NT2/D1 (cell line): ENCODE data around the gene SREBF1.

Experiments used
- DNase-seq: peaks from one replicate; pipeline ENCODE4 v3.0.0-alpha.2; 2011; ENCODE audit warnings: low read depth, low spot score
- H3K27me3 ChIP-seq: 2 replicates; pipeline ENCODE4 v1.6.0; 2011; ENCODE audit warnings: mild to moderate bottlenecking; ENCODE audit not compliant: insufficient read length, insufficient read depth
- H3K36me3 ChIP-seq: 2 replicates; pipeline ENCODE4 v1.6.1; 2011; ENCODE audit warnings: mild to moderate bottlenecking, low read length, mixed read lengths; ENCODE audit not compliant: insufficient read depth, insufficient read length
- H3K4me1 ChIP-seq: 2 replicates; pipeline ENCODE4 v1.5.1; 2011; ENCODE audit not compliant: insufficient read depth, insufficient read length
- H3K4me3 ChIP-seq: 2 replicates; pipeline ENCODE4 v1.5.1; 2011; ENCODE audit warnings: low read depth; ENCODE audit not compliant: insufficient read length
- H3K9ac ChIP-seq: 2 replicates; pipeline ENCODE4 v1.6.0; 2011; ENCODE audit warnings: low read depth; ENCODE audit not compliant: insufficient read length
- H3K9me3 ChIP-seq: 2 replicates; pipeline ENCODE4 v1.5.1; 2011; ENCODE audit warnings: mild to moderate bottlenecking, low read length; ENCODE audit not compliant: insufficient read depth
- SUZ12 ChIP-seq: IDR thresholded peaks from 2 replicates; pipeline ENCODE4 v1.6.1; 2011; ENCODE audit not compliant: insufficient read length, insufficient read depth; ENCODE audit errors: extremely low read depth
- YY1 ChIP-seq: IDR thresholded peaks from 2 replicates; pipeline ENCODE4 v1.6.1; 2011; ENCODE audit not compliant: insufficient read length, insufficient read depth
- ZNF274 ChIP-seq: IDR thresholded peaks from 2 replicates; pipeline ENCODE4 v1.6.1; 2011; ENCODE audit warnings: mild to moderate bottlenecking, low read depth, low read length

Gene SREBF1

GRCh38 chr17:17785407-17785806, 51.4 kb downstream of the SREBF1 start:
- DNase-seq: no peak
- Histone ChIP-seq H3K4me3 (no peak overlapping the region), H3K9me3 (no peaks in the 10 kb centered on the region), H3K4me1 (peaks cover 32% of the 10 kb centered on the region), H3K27me3 (no peaks in the 10 kb centered on the region), H3K9ac (peak overlapping the region; percentile 42), H3K36me3 (no peaks in the 10 kb centered on the region)
- no peak for TF ChIP-seq SUZ12
- TF ChIP-seq ZNF274: no peak
- no peak for TF ChIP-seq YY1

GRCh38 chr17:17784657-17785267, 52.0 kb downstream of the SREBF1 start:
- DNase-seq: no peak
- no peaks in the 10 kb centered on the region for H3K9me3 ChIP-seq
- TF ChIP-seq ZNF274 (no peak), YY1 (no peak), SUZ12 (no peak)
- no peaks in the 10 kb centered on the region for H3K27me3 ChIP-seq
- H3K4me3 ChIP-seq: peak overlapping the region; percentile 32
- H3K9ac ChIP-seq: peak overlapping the region; percentile 42
- no peaks in the 10 kb centered on the region for H3K36me3 ChIP-seq
- H3K4me1 ChIP-seq: peaks cover 35% of the 10 kb centered on the region

- Histone ChIP-seq H3K27me3 (no peaks in the 10 kb centered on the region), H3K9me3 (no peaks in the 10 kb centered on the region), H3K4me1 (peaks cover 35% of the 10 kb centered on the region), H3K9ac (peak overlapping the region; percentile 76), H3K36me3 (no peaks in the 10 kb centered on the region), H3K4me3 (peak overlapping the region; percentile 32)
- TF ChIP-seq SUZ12: no peak
- TF ChIP-seq ZNF274: no peak
- TF ChIP-seq YY1: no peak
- DNase-seq: no peak
Observed at GRCh38 chr17:17783825-17784656, 52.7 kb downstream of the SREBF1 start.

- no peak for DNase-seq
- H3K9ac ChIP-seq: peak overlapping the region; percentile 82
- H3K27me3 ChIP-seq: no peaks in the 10 kb centered on the region
- H3K9me3 ChIP-seq: no peaks in the 10 kb centered on the region
- H3K4me3 ChIP-seq: peak overlapping the region; percentile 68
- H3K4me1 ChIP-seq: peaks cover 40% of the 10 kb centered on the region
- no peaks in the 10 kb centered on the region for H3K36me3 ChIP-seq
- TF ChIP-seq SUZ12: no peak
- no peak for TF ChIP-seq YY1
- TF ChIP-seq ZNF274: no peak
Observed at GRCh38 chr17:17783116-17783824, 53.5 kb downstream of the SREBF1 start.

- peak overlapping the region; percentile 82 for H3K9ac ChIP-seq
- H3K4me1 ChIP-seq: peaks cover 40% of the 10 kb centered on the region
- H3K27me3 ChIP-seq: no peaks in the 10 kb centered on the region
- peak overlapping the region; percentile 68 for H3K4me3 ChIP-seq
- no peak for DNase-seq
- no peak for TF ChIP-seq YY1
- no peak for TF ChIP-seq ZNF274
- no peak for TF ChIP-seq SUZ12
- H3K9me3 ChIP-seq: no peaks in the 10 kb centered on the region
- no peaks in the 10 kb centered on the region for H3K36me3 ChIP-seq
Observed at GRCh38 chr17:17782523-17783115, 54.2 kb downstream of the SREBF1 start.

GRCh38 chr17:17781591-17782496, 54.9 kb downstream of the SREBF1 start:
- no peaks in the 10 kb centered on the region for H3K9me3 ChIP-seq
- H3K27me3 ChIP-seq: no peaks in the 10 kb centered on the region
- H3K36me3 ChIP-seq: no peaks in the 10 kb centered on the region
- peaks cover 36% of the 10 kb centered on the region for H3K4me1 ChIP-seq
- TF ChIP-seq ZNF274: no peak
- no peak for TF ChIP-seq SUZ12
- TF ChIP-seq YY1: no peak
- peak overlapping the region; percentile 70 for H3K9ac ChIP-seq
- peak overlapping the region; percentile 54 for H3K4me3 ChIP-seq
- DNase-seq: no peak
